GM18508 (cell line): Measurements from ENCODE around the gene SETD1B.
"Not testable (repeated sequence)": the region's sequence is repeated elsewhere in the genome, so short reads cannot be mapped to it uniquely, and the experiment has no call there.

Source experiments
- ATAC-seq: cut with Tn5 transposase; IDR thresholded peaks from one replicate; pipeline ENCODE4 v1.9.1; 2021; ENCODE audit warnings: moderate number of reproducible peaks; ENCODE audit not compliant: insufficient read depth, unreplicated experiment

SETD1B gene

DNA sequence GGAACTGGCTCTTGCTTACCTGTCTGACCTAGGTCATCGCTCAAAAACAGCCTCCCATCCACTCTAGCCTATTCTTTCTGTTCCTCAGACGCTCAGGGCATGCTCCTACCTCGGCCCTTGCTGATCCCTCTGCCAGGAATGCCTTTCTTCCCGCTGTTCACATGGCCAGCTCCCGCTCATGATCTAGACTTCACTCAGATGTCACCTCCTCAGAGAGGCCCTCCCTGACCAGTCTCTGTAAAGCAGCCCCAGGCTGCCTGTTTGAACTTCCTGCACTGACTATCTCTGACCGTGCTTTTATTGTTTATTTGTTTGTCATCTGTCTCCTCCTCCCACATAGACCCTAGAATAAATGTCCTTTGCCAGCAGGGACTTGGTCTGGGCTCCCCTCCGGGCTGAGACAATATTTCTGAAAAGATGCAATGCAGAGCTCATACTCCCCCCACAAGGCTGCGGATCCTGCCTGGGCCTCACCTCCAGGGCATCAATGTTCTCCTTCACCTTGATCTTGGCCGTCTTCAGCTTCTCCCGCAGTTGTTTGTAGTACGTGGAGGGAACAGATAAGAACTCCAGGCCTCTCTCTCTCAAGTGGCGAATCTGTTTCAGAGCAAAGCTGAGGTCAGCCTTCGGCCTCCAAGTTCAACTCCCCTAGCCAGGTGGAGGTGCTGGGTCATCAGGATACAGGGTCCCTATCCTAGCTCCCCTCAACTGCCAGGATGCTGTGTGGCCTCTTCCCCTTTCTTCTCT, 39.6 kb downstream of the SETD1B start:
- ATAC-seq: no peak

DNA sequence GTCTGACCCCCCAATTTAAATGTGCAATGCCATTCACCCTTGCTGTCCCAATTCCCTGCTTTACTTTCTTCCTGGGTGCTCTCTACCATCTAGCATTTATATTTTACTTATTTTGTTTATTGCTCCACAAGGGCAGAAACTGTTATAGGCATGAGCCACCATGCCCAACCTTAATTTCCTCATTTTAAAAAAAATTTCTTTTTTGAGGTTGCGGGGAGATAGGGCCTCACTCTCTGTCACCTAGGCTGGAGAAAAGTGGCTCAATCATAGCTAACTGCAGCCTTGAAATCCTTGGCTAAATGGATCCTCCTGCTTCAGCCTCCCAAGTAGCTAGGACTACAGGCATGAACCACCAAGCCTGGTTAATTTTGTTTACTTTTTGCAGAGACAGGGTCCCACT, 41.9 kb downstream of the SETD1B start:
- ATAC-seq: no peak

DNA sequence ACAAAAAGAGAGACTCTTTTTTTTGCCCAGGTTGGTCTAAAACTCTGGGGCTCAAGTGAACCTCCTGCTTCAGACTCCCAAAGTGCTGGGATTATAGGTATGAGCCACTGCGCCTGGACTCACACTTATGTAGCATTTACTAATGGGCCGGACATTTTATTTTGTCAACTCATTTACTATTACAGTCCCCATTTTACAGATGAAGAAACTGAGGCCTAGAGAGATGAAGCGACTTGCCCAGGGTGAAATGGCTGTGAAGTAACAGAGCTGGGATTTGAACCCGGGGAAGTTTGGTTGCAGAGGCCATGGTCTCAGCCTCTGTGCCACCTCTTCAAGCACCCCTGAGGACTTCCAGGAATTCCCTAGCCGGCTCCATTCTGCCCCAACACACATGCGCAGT, 45.4 kb downstream of the SETD1B start:
- ATAC-seq: no peak

DNA sequence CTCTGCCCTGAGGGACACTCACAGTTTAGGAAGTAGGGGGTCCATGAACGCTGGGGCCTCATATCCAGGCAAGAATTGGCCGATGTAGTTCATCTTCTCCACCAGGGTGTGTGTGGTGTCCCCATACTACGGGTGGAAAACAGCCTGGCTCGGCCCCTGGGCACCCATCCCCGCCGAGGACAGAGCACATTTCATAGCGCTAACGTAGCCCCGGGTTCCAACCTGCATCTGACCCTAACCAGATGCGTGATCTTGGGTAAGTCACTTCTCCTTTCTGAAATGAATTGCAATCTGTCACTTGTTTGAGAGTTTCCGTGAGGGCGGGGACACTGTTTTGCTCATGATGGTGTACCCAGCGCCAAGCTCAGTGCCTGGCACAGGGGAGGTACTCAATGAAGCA, 45.9 kb downstream of the SETD1B start:
- no peak for ATAC-seq

DNA sequence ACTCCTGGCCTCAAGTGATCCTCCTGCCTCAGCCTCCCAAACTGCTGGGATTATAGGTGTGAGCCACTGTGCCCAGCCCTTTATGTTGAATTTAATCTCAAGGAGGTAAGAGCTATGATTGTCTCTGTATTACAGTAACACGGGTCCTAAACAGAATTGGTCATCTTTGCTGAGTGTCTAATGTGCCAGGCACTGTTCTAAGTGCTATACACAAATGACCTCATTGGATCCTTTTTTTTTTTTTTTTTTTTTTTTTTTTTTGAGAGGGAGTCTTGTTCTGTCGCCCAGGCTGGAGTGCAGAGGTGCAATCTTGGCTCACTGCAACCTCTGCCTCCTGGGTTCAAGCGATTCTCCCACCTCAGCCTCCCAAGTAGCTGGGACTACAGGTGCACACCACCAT, 48.6 kb downstream of the SETD1B start:
- not testable (repeated sequence) for ATAC-seq

DNA sequence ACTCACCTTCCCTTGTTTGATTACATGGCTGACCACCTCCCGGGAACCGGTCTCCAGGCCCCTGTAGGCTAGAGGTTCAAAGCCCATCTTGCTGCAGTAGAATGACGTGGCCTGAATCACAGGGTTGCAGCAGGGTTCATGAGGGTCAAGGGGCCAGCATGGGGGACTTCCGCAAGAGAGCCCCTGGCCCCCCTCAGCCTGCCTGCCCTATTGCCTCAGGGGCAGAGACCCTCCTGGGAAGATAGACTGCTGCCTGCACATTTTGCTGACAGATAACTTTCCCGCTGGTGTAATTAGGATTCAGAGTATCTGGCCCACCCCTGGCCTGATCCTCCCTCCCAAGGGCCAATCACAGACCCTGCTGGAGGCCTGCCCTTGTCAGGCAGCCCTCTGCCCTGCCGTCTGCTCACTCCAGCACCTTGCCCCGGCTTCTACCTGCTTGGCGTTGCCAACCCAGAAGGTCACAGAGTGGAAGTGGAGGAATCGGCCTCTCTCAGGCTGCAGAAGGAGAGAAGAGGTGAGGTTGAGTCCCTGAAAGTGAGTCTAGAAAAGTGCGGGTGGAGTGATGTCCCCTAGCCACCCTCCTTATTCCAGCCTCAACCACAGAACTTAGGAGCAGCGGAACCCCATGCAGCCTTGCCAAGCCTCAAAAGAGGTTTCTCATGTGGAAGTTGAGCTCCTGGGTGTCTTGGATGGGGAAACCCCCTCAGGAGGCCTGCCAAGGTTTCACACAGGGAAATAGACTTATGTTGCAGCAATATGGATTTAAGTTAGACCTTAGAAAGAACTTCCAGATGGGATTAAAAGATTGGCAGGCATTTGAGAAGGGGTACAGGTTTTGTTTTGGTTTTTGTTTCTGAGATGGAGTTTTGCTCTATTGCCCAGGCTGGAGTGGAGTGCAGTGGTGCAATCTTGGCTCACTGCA, 53.8 kb downstream of the SETD1B start:
- no peak for ATAC-seq

DNA sequence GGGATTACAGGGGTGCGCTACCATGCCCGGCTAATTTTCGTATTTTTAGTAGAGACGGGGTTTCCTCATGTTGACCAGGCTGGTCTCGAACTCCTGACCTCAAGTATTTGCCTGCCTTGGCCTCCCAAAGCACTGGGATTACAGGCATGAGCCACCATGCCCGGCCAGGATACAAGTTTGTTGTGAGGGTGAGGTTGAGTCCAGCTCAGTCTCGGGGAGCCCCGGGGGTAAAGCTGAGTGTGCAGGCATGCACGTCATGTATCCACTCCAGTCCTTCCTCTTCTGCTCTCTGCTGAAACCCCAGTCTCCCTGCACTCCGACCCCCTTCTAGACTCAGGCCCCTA, 54.5 kb downstream of the SETD1B start:
- ATAC-seq: no peak

DNA sequence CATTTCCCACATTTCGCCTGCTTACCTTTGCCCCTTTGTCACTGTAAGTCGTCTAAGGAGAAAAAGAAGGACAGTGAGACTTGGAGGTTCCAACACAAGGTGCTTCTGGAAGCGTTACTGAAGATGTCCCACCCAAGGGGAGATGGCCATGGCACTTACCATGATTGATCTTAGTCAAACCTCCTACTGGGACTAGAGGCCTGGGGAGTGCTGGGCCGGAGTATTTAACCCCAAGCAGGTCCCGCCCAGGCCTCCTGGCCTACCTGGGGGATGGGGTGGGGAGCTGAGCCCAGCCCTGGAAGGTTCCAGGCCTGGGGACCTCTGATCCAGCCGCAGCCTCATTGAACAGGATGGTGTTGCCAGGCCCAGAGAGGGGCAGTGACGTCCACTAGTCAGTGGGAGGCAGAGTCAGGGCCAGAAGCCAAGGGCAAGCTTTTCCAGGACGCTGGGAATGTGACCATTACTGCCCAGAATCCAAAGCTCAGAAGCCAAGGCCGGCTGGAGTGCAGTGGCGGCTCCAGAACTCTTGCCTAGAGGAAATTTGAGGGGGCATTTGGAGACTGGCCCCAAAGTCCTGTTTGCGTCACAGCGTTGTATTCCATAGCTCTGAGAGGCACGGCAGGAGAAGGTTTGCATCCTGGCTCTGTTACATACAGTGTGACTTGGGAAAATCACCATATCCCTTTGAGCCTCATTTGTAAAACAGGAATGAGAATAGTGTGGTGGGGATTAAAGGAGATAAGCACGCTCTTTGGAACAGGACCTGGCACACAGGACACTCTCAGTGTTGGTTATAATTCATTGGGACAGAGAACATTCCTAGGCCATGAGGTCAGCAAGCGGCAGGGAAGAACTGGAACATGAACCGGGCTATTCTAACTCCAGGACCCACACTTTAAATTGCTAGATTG, 55.1 kb downstream of the SETD1B start, which contains the start of gene HPD:
Gene HPD, minus strand, starts transcription at position 198 of the 911 bp plus-strand sequence. Its CDS starts 36 bp downstream, at position 162.
- no peak for ATAC-seq

DNA sequence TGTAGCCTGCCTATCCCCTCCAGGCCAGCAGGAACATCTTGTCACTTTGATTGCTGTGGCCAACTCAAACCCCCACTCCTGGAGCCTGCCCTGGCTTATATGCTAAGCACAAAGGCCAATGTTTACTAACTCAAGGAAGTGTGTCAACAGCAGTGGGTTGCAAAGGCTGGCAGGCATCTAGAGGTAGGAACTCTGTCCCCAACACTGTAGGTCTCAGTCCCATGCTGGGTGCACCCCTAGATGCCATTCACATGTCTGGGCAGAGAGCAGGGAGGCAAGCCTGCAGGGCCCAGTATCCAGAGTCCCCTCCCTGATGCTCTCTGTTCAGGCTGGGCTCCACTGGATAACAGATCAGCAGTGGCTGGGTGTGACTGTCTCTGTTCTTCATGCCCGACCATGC, 56.4 kb downstream of the SETD1B start:
- ATAC-seq: no peak

DNA sequence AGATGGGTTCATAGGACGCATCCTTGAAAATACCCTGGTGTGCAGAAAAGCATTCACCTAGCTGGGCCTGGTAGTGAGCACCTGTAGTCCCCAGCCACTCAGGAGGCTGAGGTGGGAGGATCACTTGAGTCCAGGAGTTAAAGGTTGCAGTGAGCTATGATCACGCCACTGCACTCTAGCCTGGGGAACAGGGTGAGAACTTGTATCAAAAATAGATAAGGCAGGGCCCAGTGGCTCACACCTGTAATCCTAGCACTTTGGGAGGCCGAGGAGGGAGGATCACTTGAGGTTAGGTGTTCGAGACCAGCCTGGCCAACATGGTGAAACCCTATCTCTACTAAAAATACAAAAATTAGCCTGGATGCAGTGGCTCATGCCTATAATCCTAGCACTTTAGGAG, 56.9 kb downstream of the SETD1B start:
- ATAC-seq: not testable (repeated sequence)

DNA sequence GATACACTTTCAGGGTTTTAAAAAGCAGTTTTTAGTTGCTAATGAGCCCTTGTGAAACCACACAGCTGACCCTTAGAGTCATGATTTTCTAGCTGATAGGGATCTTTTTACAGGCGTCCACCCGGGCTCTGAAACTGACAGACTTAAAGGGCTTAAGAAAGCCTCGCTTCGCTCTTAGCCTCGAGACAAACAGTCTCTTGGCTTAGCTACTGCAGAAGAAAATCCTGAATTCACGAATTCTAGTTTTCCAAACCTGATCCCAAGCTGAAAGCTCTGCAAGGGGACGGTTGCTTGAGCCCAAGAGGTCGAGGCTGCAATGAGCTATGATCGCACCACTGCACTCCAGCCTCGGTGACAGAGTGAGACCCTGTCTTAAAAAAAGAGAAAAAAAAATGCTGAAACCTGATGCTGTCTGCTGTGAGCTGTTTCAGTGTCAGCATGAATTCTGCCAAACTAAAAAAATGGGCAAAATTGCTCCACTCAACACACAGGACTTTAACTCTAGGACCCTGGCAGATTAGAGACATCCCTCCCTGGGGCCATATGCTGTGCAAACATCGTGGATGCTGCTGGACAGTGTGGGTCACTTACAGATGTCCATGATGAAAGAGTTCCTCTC, 57.9 kb downstream of the SETD1B start:
- ATAC-seq: no peak

DNA sequence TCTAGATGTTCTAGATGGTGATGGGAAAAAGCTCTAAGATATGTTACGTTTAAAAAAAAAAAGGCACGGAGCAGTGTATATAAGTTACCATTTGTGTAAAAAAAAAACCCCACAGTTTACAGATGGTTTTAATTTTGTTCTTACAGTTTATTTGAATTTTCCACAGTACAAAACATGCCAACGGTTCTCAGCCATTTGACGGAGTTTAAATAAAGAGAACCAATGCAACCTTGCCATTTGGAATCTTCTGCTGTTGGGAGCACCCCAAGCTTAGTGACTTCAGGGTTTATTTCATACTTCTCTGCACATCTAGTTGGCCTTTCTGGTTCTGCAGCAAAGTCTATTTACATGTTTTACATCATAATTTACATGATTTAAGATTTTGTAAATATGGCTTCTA, 62.5 kb downstream of the SETD1B start:
- no peak for ATAC-seq

DNA sequence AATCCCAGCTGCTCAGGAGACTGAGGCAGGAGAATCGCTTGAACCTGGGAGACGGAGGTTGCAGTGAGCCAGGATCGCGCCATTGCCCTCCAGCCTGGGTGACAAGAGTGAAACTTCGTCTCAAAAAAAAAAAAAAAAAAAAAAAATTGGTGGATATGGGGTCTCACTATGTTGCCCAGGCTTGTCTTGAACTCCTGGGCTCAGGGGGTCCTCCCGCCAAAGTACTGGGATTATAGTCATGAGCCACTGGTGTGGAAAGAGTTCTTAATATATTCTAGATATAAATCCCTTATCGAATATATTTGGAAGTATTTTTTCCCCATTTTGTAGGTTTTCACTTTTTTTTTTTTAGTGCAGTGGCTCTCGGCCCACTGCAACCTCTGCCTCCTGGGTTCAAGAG, 65.4 kb downstream of the SETD1B start:
- ATAC-seq: not testable (repeated sequence)

DNA sequence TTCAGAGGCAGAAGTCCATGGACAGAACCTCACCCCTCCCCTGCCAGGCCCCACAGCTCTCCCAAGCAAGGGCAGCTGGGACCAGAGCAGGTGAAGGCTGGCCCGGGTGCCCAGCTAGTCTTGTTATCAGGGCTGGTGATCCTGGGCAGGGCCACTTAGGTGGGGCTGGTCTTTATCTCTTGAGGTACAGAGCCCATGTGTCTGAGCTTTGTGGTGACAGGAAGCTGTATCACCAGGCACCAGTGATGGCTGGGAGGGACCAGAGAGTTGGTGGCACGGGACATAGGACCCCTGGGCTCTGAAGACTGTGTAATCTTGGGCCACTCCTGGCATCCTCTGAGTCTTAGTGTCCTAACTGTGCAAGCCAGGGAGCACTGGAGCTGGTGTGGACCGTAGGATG, 67.7 kb downstream of the SETD1B start:
- no peak for ATAC-seq

DNA sequence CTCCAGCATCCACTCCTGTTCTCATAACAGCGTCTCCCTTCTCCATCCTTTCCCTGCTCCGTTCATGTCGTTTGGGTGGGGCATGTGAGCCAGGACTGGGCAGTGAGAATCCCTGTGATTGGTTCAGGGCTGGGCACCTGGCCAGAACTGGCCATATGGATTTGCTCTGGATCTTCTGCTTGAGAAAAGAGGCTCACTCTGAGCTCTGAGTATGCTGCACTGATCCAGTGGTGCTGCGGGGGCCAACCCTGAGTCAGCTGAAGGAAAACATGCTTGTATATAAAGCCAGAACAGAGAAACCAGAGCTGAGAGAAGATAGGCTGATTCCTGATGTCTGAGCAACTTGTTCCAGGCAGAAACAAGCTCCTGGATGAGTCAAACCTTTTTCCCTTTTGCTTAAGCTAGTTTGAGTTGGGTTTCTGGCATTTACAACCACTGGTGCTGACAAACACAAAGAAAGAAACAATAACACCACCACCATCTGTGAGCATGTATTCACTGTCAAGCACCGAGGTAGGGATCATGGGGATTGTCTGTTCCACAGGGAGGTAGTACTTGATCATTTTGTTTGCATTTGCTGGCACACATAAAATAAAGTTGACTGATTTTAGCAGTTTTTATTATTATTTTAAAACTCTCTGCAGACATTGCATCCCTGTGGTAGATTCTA, 68.9 kb downstream of the SETD1B start:
- ATAC-seq: no peak

DNA sequence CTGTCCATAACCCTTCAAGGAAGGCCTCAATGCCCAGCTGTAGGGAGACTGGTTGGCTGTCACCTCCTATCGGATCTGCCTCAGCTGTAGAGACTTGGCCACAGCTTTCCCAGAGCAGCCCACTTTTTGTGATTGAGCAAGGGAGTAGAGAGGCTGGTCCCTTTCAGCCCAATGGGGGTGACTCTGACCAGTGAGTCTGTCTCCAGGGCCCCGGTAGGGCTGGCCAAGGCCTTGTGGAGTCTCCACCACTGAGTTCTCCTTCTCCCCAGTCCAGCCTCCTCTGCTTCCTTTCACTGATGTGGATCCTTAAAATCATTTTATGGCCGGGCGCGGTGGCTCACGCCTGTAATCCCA, 69.4 kb downstream of the SETD1B start:
- ATAC-seq: no peak

DNA sequence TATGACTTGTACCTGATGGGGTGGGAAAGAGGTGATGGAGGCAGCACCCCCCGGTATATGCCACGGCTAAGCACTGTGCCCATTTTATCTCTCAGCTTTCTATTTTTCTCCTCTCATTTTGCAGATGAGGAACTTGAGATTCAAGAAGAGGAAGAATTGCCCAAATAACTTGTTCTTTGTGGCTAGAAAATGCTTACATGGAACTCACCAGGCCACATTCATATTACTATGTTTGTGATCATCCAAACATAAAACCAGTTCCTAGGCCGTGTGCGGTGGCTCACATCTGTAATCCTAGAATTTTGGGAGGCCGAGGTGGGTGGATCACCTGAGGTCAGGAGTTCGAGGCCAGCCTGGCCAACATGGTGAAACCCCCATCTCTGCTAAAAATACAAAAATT, 70.3 kb downstream of the SETD1B start:
- ATAC-seq: no peak

DNA sequence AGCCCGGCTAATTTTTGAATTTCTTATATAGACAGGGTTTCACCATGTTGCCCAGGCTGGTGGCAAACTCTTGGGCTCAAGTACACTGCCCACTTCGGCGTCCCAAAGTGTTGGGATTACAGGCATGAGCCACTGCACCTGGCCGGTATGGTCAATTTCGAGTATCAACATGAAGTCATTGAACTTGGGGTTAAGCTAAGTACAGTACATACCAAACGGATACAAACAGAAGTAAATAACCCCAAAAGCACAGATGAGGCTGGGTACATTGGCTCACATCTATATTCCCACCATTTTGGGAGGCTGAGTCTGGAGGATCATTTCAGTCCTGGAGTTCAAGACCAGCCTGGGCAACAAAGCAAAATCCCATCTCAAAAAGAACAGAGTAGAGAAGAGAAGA, 71.8 kb downstream of the SETD1B start:
- ATAC-seq: no peak

DNA sequence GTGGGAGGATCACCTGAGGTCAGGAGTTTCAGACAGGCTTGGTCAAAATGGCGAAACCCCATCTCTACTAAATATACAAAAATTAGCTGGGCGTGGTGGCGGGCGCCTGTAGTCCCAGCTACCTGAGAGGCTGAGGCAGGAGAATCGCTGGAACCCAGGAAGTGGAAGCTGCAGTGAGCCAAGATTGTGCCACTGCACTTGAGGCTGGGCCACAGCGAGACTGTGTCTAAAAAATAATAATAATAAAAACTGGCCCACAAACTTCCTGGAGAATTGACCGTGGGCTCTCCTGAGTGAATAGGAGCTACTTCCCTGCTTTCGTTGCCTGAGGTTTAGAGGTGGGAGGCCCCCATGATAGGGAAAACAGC, 72.3 kb downstream of the SETD1B start:
- not testable (repeated sequence) for ATAC-seq
